HG02852 (cell line): ENCODE results near the gene AMER2.

Source experiments
- ATAC-seq: cut with Tn5 transposase; IDR thresholded peaks from one replicate; pipeline ENCODE4 v1.9.1; 2021; ENCODE audit warnings: mild to moderate bottlenecking, moderate library complexity; ENCODE audit not compliant: unreplicated experiment

Gene AMER2

GRCh38 chr13:25157681-25158080, 14.4 kb downstream of the AMER2 start:
- no peak for ATAC-seq

DNA sequence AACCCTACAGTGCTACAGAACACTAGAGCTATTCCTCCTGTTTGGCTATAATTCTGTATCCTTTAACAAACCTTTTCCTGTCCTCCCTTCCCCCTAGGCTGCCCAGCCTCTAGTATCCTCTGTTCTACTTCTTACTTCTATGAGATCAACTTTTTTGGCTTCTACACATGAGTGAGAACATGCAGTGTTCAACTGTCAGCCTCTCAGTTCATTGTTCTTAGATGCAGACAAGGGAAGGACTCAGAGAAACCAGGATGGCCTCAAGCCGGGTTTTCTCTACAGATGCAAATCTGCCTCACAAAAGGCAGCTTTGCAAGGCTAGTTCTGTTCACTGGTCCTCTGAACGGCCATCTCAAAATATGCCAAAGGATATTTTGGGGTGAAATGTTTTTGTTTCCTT, 18.4 kb downstream of the AMER2 start:
- ATAC-seq = no peak

GRCh38 chr13:25151626-25152195, 20.4 kb downstream of the AMER2 start:
- ATAC-seq = no peak

DNA sequence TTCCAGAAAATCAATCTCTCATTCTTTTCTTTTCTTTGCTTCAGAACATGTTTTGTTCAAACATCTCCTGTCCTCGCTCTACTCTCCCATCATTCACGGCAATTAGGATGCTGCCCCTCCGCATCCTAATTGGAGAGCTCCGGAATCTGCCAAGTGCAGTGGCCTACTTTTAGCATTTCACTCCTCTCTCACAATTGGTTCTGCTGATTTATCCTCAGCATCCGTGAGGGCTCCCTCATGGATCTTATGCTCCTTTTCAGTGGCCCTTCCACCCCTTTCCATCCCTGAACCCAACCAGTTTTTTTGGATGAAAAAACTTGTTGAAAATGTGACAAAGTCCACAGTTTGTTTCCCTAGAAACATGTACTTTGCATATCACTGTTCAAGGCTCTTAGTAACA, 22.4 kb downstream of the AMER2 start:
- no peak for ATAC-seq

- ATAC-seq = no peak
These were observed 23.7 kb downstream of the AMER2 start for GRCh38 chr13:25148402-25148771.

DNA sequence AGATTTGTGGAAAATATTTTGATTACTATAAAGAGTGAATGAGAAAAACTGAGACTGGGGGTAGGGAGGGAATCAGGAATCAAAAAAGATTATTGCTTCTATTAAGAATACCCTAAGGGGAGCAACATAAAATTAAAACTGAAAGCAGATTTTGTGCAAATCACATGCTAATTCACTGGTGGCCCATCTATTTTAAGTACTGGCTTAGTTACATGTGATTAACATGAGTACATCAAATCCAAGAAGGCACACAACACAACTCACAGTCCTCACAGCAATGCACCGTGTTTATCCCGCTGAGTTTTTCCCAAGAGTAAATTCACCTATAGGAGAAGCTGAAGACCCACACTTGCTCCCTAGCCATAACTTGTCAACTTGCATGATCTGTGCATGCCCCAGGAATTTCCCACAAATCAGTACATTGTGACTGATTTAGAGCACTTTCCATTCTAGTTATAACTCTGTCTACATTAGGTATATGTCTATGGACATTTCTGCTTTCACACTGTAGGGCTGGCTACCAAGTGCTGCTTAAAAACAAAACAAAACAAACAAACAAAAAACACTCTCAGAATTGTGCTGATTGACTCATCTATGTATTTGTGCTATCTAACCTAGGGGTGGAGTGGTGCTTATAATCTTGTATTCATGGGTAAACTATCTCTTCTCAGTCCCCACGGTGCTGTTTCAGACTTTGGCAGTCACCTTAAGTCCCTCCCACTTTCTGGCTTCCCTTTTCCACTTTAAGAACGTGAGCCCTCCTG, 24.3 kb downstream of the AMER2 start:
- peak; percentile 88 for ATAC-seq

DNA sequence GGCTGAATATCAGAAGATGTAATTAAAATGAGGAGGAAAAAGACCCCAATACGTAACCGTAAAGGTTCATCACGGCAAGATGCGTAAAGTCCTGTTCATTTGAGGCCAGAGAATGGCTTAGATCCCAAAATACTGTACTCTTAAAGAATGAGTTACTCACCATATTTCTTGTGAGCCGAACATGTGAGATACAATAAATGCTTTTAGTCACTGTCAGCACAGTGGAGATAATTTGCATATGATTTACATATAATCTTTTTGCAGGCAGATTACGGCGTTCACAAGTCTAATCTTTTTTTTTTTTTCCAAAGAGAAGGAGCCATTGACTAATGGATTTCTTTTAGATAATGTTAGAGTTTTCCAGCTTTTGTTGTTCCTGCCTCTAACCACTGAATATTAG, 28.4 kb downstream of the AMER2 start:
- no peak for ATAC-seq

- ATAC-seq = no peak
These were observed 31.0 kb downstream of the AMER2 start for GRCh38 chr13:25141042-25141441.

- no peak for ATAC-seq
These were observed 34.3 kb downstream of the AMER2 start for GRCh38 chr13:25137788-25138115.

DNA sequence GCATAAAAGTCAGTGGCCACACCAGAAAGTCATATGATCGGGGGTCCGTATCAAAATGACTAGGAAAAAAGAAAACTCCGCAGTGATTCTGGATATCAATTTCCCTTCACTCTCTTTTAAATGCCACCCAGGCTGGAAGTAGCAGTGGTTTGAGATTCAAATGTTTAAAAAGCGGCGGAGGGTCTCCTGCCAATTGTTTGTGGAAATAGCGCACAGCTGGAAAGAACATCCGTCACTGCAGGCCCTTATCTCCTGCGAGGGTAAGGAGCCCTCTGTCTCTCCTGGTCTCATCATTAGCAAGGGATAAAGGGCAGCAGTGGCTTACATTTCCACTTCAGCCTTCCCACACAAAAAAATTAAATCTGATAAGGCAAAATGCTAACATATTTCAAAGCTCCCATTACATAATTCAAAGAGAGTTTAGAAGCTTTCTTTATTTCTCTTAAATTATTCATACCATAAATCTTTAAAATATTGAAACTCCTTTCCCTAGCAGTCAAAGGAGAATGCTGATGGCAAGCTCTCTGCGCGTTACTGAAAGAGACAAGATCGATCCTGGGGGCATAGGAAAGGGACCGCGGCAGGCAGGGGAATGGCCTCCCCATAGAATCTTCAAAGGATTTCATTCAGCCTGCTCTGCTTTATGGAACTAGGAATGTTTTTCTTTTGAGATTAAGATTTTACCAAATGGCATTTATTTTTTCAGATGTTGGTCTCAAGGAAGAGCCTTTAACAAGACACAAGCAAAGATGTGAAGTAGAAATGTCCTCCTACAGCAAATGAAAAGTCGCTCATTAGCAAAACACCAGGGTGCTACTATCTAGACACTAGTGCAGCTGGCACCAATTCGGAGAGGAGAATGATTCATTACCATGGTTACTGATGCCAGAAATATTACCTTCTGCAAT, 35.0 kb downstream of the AMER2 start:
- no peak for ATAC-seq

DNA sequence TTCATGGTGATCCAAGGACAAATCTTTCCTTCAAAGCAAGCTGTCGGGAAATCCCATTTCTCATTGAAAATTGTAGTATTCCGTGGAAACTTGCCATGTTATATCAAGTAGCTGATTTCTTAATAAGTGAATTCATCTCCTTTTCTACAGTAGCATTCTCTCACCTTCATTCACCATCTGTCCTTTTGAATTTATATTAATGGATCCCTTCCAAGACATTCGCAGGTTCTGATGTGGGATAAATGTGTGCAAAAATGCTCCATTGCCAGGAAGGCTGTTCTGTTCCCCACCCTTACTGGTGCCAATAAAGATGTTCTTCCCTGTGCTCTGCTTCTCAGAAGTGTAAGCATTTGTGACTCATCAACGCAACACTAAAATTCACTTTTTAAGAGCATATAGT, 36.2 kb downstream of the AMER2 start:
- ATAC-seq = no peak

GRCh38 chr13:25132751-25133390, 39.2 kb downstream of the AMER2 start:
- no peak for ATAC-seq

GRCh38 chr13:25131881-25132420, 40.1 kb downstream of the AMER2 start:
- ATAC-seq = no peak

DNA sequence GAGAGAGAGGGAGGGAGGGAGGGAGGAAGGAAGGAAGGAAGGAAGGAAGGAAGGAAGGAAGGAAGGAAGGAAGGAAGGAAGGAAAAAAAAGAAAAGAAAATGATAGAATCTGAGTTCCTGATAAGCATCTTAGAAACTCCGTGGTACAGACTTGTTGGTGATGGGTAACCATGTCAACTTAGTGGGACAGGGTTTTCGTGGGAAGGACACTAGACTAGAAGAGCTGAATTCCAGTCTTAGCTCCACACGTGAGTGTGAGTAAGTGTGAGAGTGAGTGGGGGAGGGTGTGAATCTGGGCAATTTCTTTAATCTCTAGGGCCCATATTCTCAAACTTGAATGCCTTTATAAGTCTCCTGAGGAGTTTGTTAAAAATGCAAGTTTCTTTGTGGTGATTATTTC, 41.1 kb downstream of the AMER2 start:
- no peak for ATAC-seq

- no peak for ATAC-seq
These were observed 53.6 kb downstream of the AMER2 start for GRCh38 chr13:25118378-25118905.

DNA sequence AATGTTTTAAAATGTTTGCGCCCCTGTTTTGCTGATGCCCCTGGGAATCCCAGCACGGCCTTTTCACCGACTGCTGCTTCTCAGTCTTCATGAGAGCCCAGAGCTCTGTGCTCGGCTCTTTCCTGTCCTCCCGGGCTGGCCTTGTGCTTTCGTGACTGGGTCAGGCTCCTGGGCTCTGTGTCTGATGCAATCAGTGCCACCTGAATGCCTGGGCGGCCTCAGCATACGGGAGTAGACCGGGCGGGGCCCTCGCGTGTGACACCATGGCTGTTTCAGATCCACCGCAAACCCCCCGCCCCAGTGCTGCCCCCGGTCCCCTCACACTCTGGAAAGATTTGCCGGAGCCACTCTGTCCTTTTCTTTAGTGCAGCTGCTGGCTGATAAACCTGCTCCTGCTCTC, 54.8 kb downstream of the AMER2 start:
- no peak for ATAC-seq

GRCh38 chr13:25116044-25116443, 56.0 kb downstream of the AMER2 start:
- ATAC-seq = no peak

GRCh38 chr13:25114220-25114619, 57.9 kb downstream of the AMER2 start:
- no peak for ATAC-seq

DNA sequence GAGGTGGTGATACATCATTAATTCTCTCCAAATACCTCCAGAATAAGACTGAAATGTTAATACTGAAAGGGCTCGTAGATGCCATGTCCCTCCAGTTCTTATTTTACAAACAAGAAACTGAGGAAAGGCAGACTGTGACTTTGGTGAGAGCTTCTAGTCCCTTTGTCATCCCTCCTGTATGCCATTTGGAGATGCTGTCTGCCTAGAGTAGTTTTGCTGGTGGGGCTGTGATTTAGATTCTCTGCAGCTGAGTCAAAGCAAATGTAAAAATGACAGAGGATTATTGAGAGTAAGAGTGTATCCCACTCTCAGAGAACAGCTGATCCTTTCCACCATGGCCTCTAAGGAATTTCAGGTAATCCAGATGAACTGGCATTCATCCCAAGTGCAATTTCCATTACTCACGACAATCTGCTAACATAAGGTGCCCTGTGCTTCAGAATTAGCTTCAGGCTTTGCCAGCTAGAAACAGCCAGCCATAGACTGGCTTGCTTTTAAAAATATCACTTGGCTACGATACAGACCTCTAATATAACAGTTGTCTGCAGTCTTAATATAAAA, 59.3 kb downstream of the AMER2 start:
- ATAC-seq = no peak
